Medulla oblongata (tissue), 1 donor: ENCODE measurements around the gene HSDL1.

Experiments used
- DNase-seq: peaks from one replicate; pipeline ENCODE4 v3.0.0-alpha.2; 2015; ENCODE audit errors: extremely low spot score

Gene HSDL1

GRCh38 chr16:84107921-84108320 is 37.1 kb downstream of the HSDL1 start:
- DNase-seq: no peak

- no peak for DNase-seq
These were observed 38.8 kb downstream of the HSDL1 start for GRCh38 chr16:84105948-84106740.

GRCh38 chr16:84105301-84105815 is 39.6 kb downstream of the HSDL1 start:
- DNase-seq: no peak

- DNase-seq: no peak
These were observed 40.7 kb downstream of the HSDL1 start for GRCh38 chr16:84104231-84104630.

- DNase-seq: no peak
These were observed 41.3 kb downstream of the HSDL1 start for GRCh38 chr16:84103678-84104077.

- no peak for DNase-seq
These were observed 46.0 kb downstream of the HSDL1 start for GRCh38 chr16:84098939-84099338.

- DNase-seq: no peak
These were observed 48.5 kb downstream of the HSDL1 start for GRCh38 chr16:84096447-84097005.

- no peak for DNase-seq
These were observed 49.5 kb downstream of the HSDL1 start for GRCh38 chr16:84095466-84095865.

- no peak for DNase-seq
These were observed 51.1 kb downstream of the HSDL1 start for GRCh38 chr16:84093879-84094270.

GRCh38 chr16:84093120-84093878 is 51.7 kb downstream of the HSDL1 start:
- DNase-seq: no peak

- DNase-seq: no peak
These were observed 53.5 kb downstream of the HSDL1 start for GRCh38 chr16:84091460-84091859.

- DNase-seq: peak; percentile 39
These were observed 54.8 kb downstream of the HSDL1 start for GRCh38 chr16:84090211-84090610.

- no peak for DNase-seq
These were observed 56.1 kb downstream of the HSDL1 start for GRCh38 chr16:84088695-84089395.

- no peak for DNase-seq
These were observed 57.4 kb downstream of the HSDL1 start for GRCh38 chr16:84087466-84088151.

GRCh38 chr16:84087001-84087400 is 58.0 kb downstream of the HSDL1 start:
- DNase-seq: no peak

GRCh38 chr16:84086341-84086740 is 58.6 kb downstream of the HSDL1 start:
- no peak for DNase-seq

- peak; percentile 35 for DNase-seq
These were observed 59.2 kb downstream of the HSDL1 start for GRCh38 chr16:84085773-84086172.

- no peak for DNase-seq
These were observed 59.7 kb downstream of the HSDL1 start for GRCh38 chr16:84085271-84085667.

GRCh38 chr16:84084570-84085270 is 60.3 kb downstream of the HSDL1 start:
- DNase-seq: no peak

GRCh38 chr16:84082835-84083569 is 62.0 kb downstream of the HSDL1 start:
- peak; percentile 47 for DNase-seq
